Left forelimb (tissue), 1 donor: ENCODE measurements around the gene CRAMP1.

Source experiments
- DNase-seq: peaks from one replicate; pipeline ENCODE4 v3.0.0-alpha.2; 2018; ENCODE audit warnings: low spot score

Gene CRAMP1

GRCh38 chr16:1657841-1658240 lies 45.7 kb downstream of the CRAMP1 start:
- DNase-seq, result no peak

DNA sequence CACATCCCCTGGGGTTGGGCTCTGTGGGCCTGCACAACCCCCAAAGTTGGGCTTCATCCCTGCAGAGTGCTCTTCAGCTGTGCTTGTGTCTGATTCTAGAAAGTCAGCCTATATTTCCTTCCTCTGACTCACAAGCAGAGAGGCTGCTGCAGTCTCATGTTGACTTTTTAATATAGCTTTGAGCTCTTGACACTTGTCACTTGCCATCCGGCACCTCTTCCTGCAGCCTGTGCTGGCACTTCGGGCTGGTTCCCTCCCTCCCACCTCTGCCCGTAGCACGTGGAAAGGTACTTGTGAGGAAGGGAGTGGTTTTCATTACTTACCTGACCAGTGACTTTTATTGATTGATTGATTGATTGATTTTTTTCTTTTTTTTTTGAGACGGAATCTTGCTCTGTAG lies 46.9 kb downstream of the CRAMP1 start:
- DNase-seq, result no peak

- no peak for DNase-seq
These were observed 49.7 kb downstream of the CRAMP1 start for GRCh38 chr16:1661826-1662225.

DNA sequence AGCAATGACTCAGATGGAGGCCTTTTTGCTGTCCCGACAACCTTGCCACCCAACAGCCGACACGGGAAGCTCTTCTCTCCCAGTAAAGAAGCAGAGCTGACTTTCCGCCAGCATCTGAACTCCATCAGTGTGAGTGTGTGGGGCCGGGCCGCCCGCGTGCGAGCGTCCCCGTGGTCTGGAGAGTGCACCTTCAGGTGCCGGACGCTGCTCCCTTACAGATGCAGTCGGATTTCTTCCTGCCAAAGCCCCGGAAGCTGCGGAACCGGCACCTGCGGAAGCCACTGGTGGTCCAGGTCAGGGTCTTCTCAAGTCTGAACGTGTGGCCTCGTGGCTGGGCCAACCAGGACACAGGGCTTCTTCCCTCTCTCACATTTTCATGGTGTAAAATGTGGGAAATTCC lies 50.4 kb downstream of the CRAMP1 start:
- DNase-seq, result no peak

DNA sequence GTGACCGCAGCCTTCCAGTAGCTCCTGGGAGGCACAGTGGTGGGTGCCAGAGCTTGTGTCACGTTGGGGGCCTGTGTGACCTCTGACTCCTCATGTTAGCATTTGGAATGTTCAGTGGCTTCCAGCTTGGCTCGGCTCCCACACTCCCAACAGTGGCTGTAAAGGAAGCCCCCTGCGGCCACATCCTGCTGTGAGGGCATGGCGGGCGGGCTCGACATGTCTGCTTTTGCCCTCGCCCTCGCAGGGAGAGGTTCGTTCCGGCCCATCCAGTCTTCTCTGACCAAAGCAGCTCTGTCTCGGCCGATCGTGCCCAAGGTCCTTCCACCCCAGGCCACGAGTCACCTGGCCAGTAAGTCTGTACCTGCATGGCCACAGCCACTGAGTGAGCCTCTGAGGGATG lies 53.7 kb downstream of the CRAMP1 start:
- DNase-seq, result no peak

GRCh38 chr16:1666316-1666715 lies 54.2 kb downstream of the CRAMP1 start:
- no peak for DNase-seq

GRCh38 chr16:1667271-1667670 lies 55.1 kb downstream of the CRAMP1 start:
- no peak for DNase-seq

DNA sequence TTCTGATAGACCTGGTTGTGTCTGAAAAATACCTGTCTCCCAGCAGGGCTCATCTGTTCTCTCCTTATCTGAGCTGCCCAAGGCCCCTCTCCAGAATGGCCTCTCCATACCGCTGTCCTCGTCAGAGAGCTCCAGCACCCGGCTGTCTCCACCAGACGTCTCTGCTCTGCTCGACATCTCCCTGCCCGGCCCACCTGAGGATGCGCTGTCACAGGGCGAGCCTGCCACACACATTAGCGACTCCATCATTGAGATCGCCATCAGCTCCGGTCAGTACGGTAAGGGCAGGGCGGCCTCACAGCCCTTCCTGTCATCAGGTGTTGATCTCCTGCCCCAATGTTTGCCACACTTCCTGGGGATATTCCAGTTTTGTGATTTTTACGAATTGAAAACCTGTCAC lies 55.8 kb downstream of the CRAMP1 start:
- DNase-seq, result no peak

DNA sequence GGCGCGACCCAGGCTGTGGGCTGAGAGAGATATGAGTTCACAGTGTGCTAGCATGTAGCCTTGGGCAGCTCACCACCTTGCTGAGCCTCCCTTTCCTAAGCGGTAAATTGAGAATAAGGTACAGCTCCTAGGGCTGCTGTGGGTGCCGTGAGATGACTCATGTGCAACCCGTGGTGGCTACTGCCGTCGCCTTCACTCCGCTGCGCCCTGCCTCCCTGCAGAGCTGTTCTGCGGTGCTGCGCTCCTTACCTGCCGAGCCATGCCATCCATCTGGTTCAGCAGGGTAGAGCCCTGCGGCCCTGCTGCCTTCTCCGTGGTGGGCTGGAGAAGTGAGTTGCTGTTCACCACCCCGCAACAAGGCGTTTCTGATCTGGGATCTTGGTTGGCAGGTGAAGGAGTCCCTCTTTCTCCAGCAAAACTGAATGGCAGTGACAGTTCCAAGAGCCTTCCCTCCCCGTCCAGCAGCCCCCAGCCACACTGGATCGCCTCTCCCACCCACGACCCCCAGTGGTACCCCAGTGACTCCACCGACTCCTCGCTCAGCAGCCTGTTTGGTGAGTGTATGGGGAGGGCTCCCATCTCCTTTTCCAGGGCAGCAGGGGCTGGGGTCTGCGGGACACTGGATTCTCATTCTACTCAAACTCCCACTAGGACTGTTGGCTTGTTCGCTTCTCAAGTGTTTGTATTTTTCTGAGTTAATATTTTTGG lies 56.6 kb downstream of the CRAMP1 start:
- no peak for DNase-seq

- no peak for DNase-seq
These were observed 57.5 kb downstream of the CRAMP1 start for GRCh38 chr16:1669698-1670097.

DNA sequence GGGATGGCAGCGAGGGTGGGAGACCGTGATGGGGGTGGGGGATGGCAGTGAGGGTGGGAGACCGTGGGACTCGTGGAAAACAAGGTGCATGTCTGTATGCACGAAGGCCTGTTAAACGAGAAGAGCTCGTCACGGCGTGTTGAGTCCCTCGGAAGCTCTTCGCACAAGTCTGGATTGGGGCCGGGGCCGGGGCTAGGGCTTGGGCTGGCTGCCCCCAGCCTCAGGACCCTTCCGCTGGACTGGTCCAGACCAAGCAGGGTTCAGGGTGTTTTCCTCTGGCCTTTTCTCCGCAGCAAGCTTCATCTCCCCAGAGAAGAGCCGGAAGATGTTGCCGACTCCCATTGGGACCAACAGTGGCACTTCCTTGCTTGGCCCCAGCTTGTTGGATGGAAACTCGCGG lies 58.2 kb downstream of the CRAMP1 start:
- DNase-seq, result no peak

DNA sequence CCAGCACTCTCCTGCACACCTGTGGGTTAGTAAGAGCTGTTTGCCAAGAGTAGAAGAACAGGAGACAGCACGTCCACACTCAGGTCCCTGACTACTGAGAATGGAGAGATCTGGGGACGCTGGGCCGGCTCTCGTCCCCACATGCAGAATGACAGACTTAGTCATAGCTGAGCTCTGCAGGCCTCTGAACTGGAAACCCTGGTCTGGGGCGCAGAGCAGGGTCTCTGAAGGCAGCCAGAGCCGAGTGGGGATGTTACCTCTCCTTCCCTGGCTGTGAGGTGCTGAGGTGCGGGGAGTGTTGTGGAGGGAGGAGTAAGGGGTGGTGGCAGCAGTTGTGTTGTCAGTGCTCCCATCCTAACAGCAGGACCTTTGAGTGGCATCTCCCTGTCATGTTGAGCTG lies 58.7 kb downstream of the CRAMP1 start:
- no peak for DNase-seq

GRCh38 chr16:1673424-1674151 lies 61.4 kb downstream of the CRAMP1 start:
- no peak for DNase-seq

DNA sequence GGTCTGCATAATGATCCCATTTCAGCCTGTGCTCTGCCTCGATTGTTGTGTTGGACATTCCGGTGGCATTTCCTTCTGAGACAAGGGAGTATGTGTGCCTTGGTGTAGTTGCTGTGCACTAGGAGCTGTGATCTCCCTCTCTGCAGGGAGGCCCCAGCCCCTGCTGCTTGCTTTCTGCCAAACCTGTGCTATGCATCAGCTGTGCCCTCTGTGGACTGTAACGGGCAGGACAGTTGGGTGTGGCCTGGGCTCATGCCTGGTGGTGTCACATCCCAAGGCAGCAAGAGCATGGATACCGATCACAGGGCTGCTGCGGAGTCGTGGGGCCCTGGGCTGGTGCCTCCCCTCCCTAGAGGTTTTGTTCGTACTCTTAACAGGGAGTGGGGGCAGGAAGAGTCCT lies 62.1 kb downstream of the CRAMP1 start:
- DNase-seq, result no peak

GRCh38 chr16:1674751-1675664 lies 62.8 kb downstream of the CRAMP1 start:
- DNase-seq, result no peak

GRCh38 chr16:1676661-1677060 lies 64.5 kb downstream of the CRAMP1 start:
- no peak for DNase-seq

DNA sequence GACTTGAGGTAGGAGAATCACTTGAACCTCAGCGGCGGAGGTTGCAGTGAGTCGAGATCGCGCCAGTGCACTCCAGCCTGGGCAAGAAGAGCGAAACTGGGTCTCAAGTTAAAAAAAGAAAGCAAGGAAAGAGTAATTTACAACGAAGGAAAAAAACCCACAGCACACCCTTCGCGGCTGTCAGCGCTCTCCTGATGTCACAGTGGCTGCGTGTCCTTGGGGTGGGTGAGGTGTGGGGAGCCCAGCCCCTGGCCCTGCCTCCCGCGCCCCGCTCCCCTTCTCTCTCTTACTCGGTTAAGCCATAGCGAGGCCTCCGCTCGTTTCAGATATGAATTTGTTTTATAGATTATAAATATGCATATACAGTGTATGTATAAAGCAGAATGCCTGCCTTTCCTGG lies 65.2 kb downstream of the CRAMP1 start:
- no peak for DNase-seq

GRCh38 chr16:1677942-1678499 lies 65.9 kb downstream of the CRAMP1 start, which contains the start of gene JPT2:
Gene JPT2, plus strand, starts transcription at chr16:1678279. Its CDS starts 34 bp downstream, at chr16:1678313.
- DNase-seq, result peak; percentile 96

DNA sequence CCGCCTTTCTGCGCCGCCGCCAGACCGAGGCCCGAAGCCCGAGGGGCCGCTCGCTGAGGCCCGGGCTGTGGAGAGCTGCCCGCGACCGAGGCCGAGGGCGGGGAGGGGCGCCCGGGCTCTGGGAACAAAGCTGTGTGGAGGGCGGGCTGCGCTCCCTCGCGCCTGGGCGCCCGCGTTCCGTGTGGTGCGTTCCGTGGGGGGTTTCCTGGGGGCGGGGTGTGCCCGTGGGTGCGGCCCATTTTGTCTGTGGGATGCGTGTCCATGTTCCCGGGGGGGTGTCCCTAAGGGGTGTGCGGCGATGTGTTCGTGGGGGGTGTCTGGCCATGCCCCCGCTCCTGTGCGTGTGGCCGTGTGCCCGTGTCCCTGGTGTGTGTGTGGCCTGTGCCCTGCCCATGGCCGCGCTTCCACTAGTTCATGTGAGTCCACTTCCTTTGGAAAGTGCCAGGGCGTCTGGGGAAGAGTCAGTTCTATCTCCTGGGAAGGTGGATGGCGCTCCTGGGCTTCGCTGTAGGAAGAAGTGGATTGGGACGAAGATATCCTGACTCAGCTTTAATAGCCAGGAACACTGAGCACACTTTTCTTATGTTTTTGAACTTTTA lies 66.4 kb downstream of the CRAMP1 start:
- no peak for DNase-seq

- DNase-seq, result no peak
These were observed 68.2 kb downstream of the CRAMP1 start for GRCh38 chr16:1680361-1680760.

- DNase-seq, result no peak
These were observed 68.9 kb downstream of the CRAMP1 start for GRCh38 chr16:1681032-1681431.
